ENCODE results near the gene S100A4.
A peak's percentile ranks its signal among the peaks of the same experiment; 100 is the strongest.
"Not testable (repeated sequence)": the region's sequence is repeated elsewhere in the genome, so short reads cannot be mapped to it uniquely, and the experiment has no call there.

S100A4 gene

GRCh38 chr1:153566414-153567371 lies 21.1 kb upstream of the S100A4 start:
- DNase-seq: peak; percentile 93

- peak; percentile 66 for DNase-seq
Observed at GRCh38 chr1:153565529-153566374, 20.1 kb upstream of the S100A4 start, which contains the start of gene S100A2. Gene S100A2 (minus strand): TSS chr1:153565844. CDS start chr1:153563877, 1,967 bp downstream.

GRCh38 chr1:153563991-153564390 lies 18.4 kb upstream of the S100A4 start:
- no peak for DNase-seq

- DNase-seq: no peak
Observed at GRCh38 chr1:153563483-153563901, 17.9 kb upstream of the S100A4 start.

DNA sequence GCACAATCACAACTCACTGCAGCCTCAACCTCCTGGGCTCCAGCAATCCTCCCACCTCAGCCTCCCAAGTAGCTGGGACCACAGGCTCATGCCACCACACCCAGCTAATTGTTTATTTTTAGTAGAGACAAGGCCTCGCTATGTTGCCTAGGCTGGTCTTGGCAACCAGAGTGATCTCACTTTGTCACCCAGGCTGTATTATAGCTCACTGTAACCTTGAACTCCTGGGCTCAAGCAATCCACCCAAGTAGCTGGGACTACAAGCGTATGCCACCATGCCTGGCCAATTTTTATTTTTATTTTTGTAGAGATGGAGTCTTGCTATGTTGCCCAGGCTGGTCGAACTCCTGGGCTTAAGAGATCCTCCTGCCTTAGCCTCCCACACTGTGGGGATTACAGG lies 16.4 kb upstream of the S100A4 start:
- DNase-seq: not testable (repeated sequence)

DNA sequence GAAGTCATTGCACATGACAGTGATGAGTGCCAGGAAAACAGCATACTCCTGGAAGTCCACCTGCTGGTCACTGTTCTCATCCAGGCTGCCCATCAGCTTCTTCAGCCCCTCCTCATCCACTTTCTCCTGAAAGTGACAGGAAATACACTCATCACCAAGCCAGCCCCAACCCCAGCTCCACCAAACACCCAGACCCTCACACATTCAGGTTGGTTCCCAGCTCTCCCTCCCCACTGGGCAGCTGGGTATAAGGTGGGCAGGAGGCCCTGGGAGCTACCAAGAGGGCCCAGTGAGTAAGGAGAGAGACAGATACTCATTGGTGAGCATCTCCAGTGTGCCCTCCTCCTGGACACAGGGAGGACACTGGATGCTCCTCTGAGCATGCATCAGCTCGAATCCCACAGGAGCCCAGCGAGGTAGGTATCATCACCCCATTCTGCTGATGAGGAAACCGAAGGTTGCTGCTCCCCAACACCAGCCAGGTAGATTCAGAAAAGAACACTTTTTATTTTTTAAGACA lies 15.9 kb upstream of the S100A4 start:
- no peak for DNase-seq

GRCh38 chr1:153560771-153561465 lies 15.3 kb upstream of the S100A4 start:
- DNase-seq: no peak

GRCh38 chr1:153560241-153560640 lies 14.6 kb upstream of the S100A4 start:
- no peak for DNase-seq

GRCh38 chr1:153557877-153558276 lies 12.3 kb upstream of the S100A4 start:
- DNase-seq: no peak

DNA sequence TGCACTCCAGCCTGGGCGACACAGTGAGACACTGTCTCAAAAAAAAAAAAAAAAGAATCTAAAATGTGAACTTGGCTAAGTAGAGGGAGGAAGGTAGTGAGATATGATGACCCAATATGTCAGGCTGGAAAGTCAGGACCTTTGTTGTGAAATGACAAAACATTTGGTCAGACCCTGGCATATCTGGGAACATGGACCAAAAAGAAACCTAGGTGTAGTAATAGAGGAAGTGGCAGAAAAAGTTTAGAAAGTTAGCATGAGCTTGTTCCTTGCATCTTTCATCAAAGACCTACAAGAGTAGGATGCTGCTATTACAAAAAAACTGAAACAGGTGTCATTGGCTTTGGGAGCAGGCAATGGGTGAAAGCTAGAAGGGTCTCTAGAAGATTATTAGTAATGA lies 10.7 kb upstream of the S100A4 start:
- no peak for DNase-seq

- no peak for DNase-seq
Observed at GRCh38 chr1:153553830-153554541, 8.4 kb upstream of the S100A4 start.

GRCh38 chr1:153553096-153553495 lies 7.5 kb upstream of the S100A4 start:
- DNase-seq: no peak

- no peak for DNase-seq
Observed at GRCh38 chr1:153552335-153552734, 6.7 kb upstream of the S100A4 start.

GRCh38 chr1:153550827-153551500 lies 5.4 kb upstream of the S100A4 start:
- DNase-seq: no peak

- DNase-seq: no peak
Observed at GRCh38 chr1:153550398-153550758, 4.8 kb upstream of the S100A4 start.

DNA sequence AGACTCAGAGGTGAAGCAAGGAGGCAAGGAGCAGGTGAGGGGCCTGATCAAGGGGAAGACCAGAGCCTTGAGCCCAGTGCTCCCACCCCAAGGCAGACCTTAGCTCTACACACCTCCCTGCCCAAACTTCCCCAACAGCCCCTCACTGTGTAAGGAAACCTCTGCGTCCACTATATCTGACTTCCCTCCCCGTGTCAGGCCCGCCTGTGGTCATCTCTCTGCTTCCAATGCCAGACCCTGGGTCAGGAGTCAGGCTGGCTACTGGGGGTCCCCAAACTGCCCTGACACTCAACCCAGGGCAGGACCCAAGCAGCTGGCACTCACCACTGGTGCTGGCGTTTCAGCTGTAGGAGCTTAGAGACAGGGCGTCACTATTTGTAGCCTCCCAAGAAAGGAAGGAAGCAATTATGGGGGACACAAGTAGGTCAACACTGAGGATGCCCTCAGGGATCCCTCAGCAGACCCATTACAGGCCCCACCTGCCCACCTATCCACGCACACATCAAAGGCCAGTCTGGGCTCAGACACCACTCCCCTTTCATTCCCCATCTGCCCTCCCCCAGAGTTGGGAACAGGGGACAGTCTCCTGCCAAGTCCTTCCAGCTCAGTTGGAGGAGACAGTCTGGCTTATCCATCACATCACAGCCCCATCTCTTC lies 4.3 kb upstream of the S100A4 start:
- no peak for DNase-seq

GRCh38 chr1:153548722-153549688 lies 3.4 kb upstream of the S100A4 start, which contains the start of gene S100A3:
Gene S100A3 (minus strand): TSS chr1:153549258. CDS start chr1:153548485, 773 bp downstream.
- no peak for DNase-seq

- DNase-seq: no peak
Observed at GRCh38 chr1:153547560-153548551, 2.2 kb upstream of the S100A4 start.

Measured in NK-92 treated with Interleukin-12 subunit alpha and Interleukin-12 subunit beta, amount 100 ng/mL, for 24 hours (cell line).